ENCODE data around the gene MIEF1.

Gene MIEF1

GRCh38 chr22:39522567-39523300, 20.6 kb downstream of the MIEF1 start:
- ChIA-PET CTCF (interaction anchor here (1.0 kb wide), 1 partner anchor 12 kb away, joined by 4 read pairs; no protein-coding TSS in a partner anchor), POLR2A (ENCODE audit: low non-redundant PET) (no interaction called here)
- DNase-seq (ENCODE audit: low spot score) = peak; percentile 13
- peak overlapping the region; percentile 98 for H3K27ac ChIP-seq
- no peak for TF ChIP-seq CTCF (conservative IDR thresholded peaks at IDR 0.05; ENCODE audit: low read depth)

GRCh38 chr22:39524089-39524752, 22.1 kb downstream of the MIEF1 start:
- CTCF ChIA-PET = interaction anchor here (0.7 kb wide), 1 partner anchor 10 kb away, joined by 3 read pairs; no protein-coding TSS in a partner anchor
- TF ChIP-seq CTCF (conservative IDR thresholded peaks at IDR 0.05; ENCODE audit: low read depth) = no peak
- POLR2A ChIA-PET (ENCODE audit: low non-redundant PET) = interaction anchor here (0.6 kb wide), 1 partner anchor 23 kb away, joined by 3 read pairs; no protein-coding TSS in a partner anchor
- DNase-seq (ENCODE audit: low spot score) = no peak
- peak overlapping the region; percentile 98 for H3K27ac ChIP-seq

- CTCF ChIA-PET = interaction anchor here (0.7 kb wide), 1 partner anchor 10 kb away, joined by 3 read pairs; no protein-coding TSS in a partner anchor
- DNase-seq (ENCODE audit: low spot score) = no peak
- no peak for TF ChIP-seq CTCF (conservative IDR thresholded peaks at IDR 0.05; ENCODE audit: low read depth)
- POLR2A ChIA-PET (ENCODE audit: low non-redundant PET) = interaction anchor here (0.6 kb wide), 1 partner anchor 24 kb away, joined by 3 read pairs; no protein-coding TSS in a partner anchor
- H3K27ac ChIP-seq = peak overlapping the region; percentile 98
Observed at GRCh38 chr22:39524753-39525657, 22.9 kb downstream of the MIEF1 start.

- TF ChIP-seq CTCF (conservative IDR thresholded peaks at IDR 0.05; ENCODE audit: low read depth) = no peak
- H3K27ac ChIP-seq = peak overlapping the region; percentile 98
Observed at GRCh38 chr22:39525658-39525975, 23.5 kb downstream of the MIEF1 start.

GRCh38 chr22:39526736-39527171, 24.7 kb downstream of the MIEF1 start:
- DNase-seq (ENCODE audit: low spot score) = no peak
- ChIA-PET POLR2A (ENCODE audit: low non-redundant PET) (no interaction called here), CTCF (interaction anchor here (0.5 to 0.7 kb wide), 2 partner anchors 11 to 659 kb away, joined by 3 read pairs; no protein-coding TSS in a partner anchor)
- TF ChIP-seq CTCF (conservative IDR thresholded peaks at IDR 0.05; ENCODE audit: low read depth) = no peak
- peak overlapping the region; percentile 98 for H3K27ac ChIP-seq

More at GRCh38 chr22:39525658-39525975, 23.5 kb downstream of the MIEF1 start:
- POLR2A ChIA-PET (ENCODE audit: low non-redundant PET) = no interaction called here
- no peak for DNase-seq (ENCODE audit: low spot score)
- CTCF ChIA-PET = no interaction called here
